D341Med (cell line): ENCODE results near the gene ERH.

Experiments
- DNase-seq: peaks from one replicate; pipeline ENCODE4 v3.0.0; 2012; ENCODE audit warnings: low spot score

Gene ERH

GRCh38 chr14:69355607-69356281, 42.4 kb downstream of the ERH start:
- no peak for DNase-seq

- DNase-seq: no peak
Measured at GRCh38 chr14:69355154-69355597, 42.9 kb downstream of the ERH start.

- DNase-seq: no peak
Measured at GRCh38 chr14:69354383-69355153, 43.5 kb downstream of the ERH start.

GRCh38 chr14:69353168-69353567, 44.9 kb downstream of the ERH start:
- DNase-seq: no peak

- no peak for DNase-seq
Measured at GRCh38 chr14:69351911-69352310, 46.2 kb downstream of the ERH start.

GRCh38 chr14:69351385-69351784, 46.7 kb downstream of the ERH start:
- DNase-seq: no peak

GRCh38 chr14:69350892-69351291, 47.2 kb downstream of the ERH start:
- no peak for DNase-seq

GRCh38 chr14:69349091-69349777, 48.9 kb downstream of the ERH start:
- no peak for DNase-seq

- peak; percentile 83 for DNase-seq
Measured at GRCh38 chr14:69346710-69347109, 51.4 kb downstream of the ERH start.

- DNase-seq: no peak
Measured at GRCh38 chr14:69345402-69345801, 52.7 kb downstream of the ERH start.

- DNase-seq: no peak
Measured at GRCh38 chr14:69344171-69344570, 53.9 kb downstream of the ERH start.

- no peak for DNase-seq
Measured at GRCh38 chr14:69342928-69343525, 55.1 kb downstream of the ERH start.

GRCh38 chr14:69339426-69339825, 58.7 kb downstream of the ERH start:
- no peak for DNase-seq

- no peak for DNase-seq
Measured at GRCh38 chr14:69337984-69338383, 60.1 kb downstream of the ERH start.

- no peak for DNase-seq
Measured at GRCh38 chr14:69335371-69335771, 62.7 kb downstream of the ERH start.

GRCh38 chr14:69334576-69334975, 63.5 kb downstream of the ERH start:
- no peak for DNase-seq

GRCh38 chr14:69333791-69334337, 64.2 kb downstream of the ERH start:
- DNase-seq: no peak

- DNase-seq: no peak
Measured at GRCh38 chr14:69332782-69333395, 65.2 kb downstream of the ERH start.

GRCh38 chr14:69331206-69331605, 66.9 kb downstream of the ERH start:
- no peak for DNase-seq
